ENCODE data around the gene STIM1. TPM values are rescaled to one million over a fixed set of nuclear protein-coding genes. Genes with fewer than 3 reads are reported as not detected.
A peak's percentile ranks its signal among the peaks of the same experiment; 100 is the strongest.

STIM1 gene
- total RNA-seq, 1 experiment from 2014 or later, result 45.5 TPM

DNA sequence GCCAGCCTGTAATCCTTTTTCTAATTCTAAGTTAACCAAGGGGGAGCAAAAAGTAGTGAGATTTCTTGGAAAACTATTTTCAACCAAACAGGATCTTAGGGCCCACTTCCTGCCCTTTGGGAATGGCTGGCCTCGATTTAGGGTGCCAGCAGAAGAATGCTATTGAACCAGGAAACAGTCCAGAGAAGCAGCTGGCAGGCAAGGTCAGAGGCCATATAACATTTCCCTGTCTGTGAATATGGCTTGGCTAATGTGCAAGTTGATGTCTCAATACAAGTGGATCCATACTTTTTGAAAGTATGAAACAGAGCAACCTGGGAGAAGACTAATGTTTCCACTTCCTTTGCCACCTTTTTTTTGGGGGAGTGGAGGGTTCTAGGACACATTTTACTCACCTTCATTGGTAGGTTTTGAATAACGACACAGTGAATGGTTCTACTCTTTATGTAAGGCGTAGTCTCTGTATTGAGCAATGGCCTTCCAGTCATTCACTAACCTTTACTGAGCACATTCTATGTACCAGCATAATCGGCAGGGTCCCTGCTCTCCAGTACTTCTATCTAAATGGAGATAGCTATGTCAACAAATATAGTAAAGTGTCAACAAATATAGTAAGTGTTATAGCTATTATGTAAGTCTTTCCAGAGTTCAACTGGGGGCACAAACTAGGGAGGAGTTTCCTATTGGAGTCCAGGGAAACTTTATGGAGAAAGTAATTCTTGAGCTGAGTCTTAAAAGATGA, 204.9 kb downstream of the STIM1 start:
- in situ Hi-C loops (cut with HindIII; ENCODE audit: low pct_unique_long_range_greater_than_20kb, low sequenced_read_pairs), result no loop called here
- no peak for DNase-seq (ENCODE audit: low read depth)

- in situ Hi-C loops (cut with HindIII; ENCODE audit: low pct_unique_long_range_greater_than_20kb, low sequenced_read_pairs), result no loop called here
- no peak for DNase-seq (ENCODE audit: low read depth)
Observed at GRCh38 chr11:4061700-4062099, 206.2 kb downstream of the STIM1 start.

GRCh38 chr11:4063348-4063747, 207.9 kb downstream of the STIM1 start:
- DNase-seq (ENCODE audit: low read depth), result no peak
- in situ Hi-C loops (cut with HindIII; ENCODE audit: low pct_unique_long_range_greater_than_20kb, low sequenced_read_pairs), result no loop called here

DNA sequence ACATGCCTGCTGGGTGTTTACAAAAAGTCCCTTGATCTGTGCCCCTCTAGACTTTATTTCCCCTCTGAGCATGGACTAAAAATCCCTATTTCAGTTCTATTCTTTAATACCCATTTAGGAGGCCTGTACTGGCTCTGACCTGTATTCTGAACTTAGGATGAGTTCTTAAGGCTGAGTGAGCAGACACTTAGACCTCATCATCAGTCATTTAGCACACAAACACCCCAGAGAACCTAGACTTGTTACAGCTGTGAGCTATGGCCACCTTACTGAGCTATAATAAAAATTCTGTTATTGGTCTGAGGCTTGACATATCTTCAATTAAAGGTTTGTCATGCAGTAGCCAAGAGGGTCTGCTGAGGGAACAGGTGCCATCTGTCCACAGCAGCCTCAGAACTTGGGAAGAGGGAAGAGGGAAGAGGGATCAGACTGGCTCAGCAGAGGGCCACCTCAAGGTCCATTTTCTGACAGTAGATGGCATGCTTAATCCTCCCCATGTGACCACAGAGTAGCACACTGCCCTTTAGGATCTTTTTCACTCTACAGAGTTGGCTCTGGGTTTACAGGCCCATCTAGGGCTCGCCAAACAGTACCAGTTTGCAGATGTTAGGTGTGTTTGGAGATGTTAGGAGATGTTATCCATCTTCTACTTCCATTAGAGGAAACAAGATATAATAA, 209.0 kb downstream of the STIM1 start:
- in situ Hi-C loops (cut with HindIII; ENCODE audit: low pct_unique_long_range_greater_than_20kb, low sequenced_read_pairs), result no loop called here
- DNase-seq (ENCODE audit: low read depth), result no peak

- in situ Hi-C loops (cut with HindIII; ENCODE audit: low pct_unique_long_range_greater_than_20kb, low sequenced_read_pairs), result no loop called here
- DNase-seq (ENCODE audit: low read depth), result no peak
Observed at GRCh38 chr11:4065086-4065485, 209.6 kb downstream of the STIM1 start.

GRCh38 chr11:4065601-4066377, 210.3 kb downstream of the STIM1 start:
- in situ Hi-C loops (cut with HindIII; ENCODE audit: low pct_unique_long_range_greater_than_20kb, low sequenced_read_pairs), result no loop called here
- no peak for DNase-seq (ENCODE audit: low read depth)

DNA sequence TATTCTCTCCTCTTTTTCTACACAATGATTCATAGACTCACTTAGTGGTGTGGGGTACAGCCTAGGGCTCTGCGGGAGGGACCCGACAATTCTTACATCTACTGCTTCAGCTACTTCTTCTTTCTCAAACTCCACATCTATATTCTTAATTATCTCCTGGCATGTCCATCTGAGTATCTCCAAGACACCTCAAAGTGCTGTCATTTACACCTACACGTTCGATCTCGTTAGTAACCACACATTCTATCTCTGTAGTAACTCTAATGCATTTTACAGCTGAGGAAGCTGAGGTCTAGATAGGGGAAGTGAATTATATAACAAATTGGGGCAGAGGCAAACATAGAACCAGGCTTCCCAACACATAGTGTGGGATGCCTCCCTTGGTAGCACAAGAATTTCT, 211.4 kb downstream of the STIM1 start:
- in situ Hi-C loops (cut with HindIII; ENCODE audit: low pct_unique_long_range_greater_than_20kb, low sequenced_read_pairs), result no loop called here
- DNase-seq (ENCODE audit: low read depth), result no peak

DNA sequence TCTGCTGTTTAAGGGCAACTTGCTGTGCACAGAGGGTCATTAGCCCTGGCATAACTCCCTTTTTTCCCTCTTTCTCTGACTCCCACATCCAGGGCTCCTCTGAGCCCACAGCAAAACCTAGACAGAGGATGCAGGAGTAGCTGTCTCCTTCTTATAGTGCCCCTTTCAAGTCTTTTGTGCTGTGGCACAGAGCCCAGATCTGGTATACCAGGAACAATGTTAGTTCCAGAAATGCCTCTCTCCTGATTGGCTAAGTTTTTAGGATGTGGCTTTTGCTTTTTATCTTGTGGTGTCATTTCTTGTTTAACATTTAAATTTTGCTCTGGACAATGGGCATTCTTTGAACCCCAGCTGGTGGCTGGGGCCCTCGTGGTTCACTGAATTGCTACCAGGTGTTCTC, 213.5 kb downstream of the STIM1 start:
- no peak for DNase-seq (ENCODE audit: low read depth)
- in situ Hi-C loops (cut with HindIII; ENCODE audit: low pct_unique_long_range_greater_than_20kb, low sequenced_read_pairs), result no loop called here

DNA sequence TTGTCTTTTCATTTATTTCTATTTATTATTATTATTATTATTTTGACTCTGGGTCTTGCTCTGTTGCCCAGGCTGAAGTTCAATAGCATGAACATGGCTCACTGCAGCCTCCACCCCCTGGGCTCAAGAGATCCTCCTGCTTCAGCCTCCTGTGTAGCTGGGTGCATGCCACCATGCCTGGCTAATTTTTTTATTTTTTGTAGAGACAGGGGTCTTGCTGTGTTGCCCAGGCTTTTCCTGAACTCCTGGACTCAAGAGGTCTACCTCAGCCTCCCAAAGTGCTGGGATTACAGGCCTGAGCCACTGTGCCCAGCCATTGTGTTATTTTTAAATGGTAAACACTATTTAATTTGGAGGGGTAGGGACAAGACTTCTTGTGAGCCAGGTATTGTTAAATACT, 215.9 kb downstream of the STIM1 start:
- in situ Hi-C loops (cut with HindIII; ENCODE audit: low pct_unique_long_range_greater_than_20kb, low sequenced_read_pairs), result no loop called here
- no peak for DNase-seq (ENCODE audit: low read depth)

- no peak for DNase-seq (ENCODE audit: low read depth)
- in situ Hi-C loops (cut with HindIII; ENCODE audit: low pct_unique_long_range_greater_than_20kb, low sequenced_read_pairs), result no loop called here
Observed at GRCh38 chr11:4071914-4072313, 216.4 kb downstream of the STIM1 start.

DNA sequence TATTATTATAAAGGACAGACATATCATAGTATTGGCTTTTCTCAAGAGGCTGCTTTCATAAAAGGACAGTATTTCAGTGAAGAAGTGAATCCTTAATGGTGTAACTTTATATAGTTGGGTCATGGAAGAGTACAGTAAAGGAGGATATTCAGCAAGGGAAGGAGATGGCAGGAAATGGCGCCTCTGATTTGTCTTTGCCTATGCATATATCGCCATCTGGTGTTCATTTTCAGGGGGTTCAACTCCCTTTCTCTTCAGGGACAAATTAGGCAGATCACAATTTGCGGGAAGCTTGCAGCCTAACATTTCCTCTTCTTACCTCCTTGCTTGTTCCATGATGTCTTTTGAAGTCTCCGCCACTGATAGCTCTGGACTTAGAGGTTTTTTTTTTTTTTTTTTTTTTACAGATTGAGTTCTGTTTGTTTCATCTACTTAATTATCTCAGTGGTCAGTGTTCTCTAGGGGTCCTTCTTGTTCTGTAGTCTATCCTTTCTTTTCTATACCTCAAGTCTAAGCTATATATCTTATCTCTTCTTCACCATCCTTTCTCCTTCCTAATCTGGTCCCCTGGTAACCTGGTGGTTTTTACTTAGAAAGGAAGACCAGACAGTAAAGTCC, 217.3 kb downstream of the STIM1 start:
- DNase-seq (ENCODE audit: low read depth), result peak; percentile 61
- in situ Hi-C loops (cut with HindIII; ENCODE audit: low pct_unique_long_range_greater_than_20kb, low sequenced_read_pairs), result no loop called here

DNA sequence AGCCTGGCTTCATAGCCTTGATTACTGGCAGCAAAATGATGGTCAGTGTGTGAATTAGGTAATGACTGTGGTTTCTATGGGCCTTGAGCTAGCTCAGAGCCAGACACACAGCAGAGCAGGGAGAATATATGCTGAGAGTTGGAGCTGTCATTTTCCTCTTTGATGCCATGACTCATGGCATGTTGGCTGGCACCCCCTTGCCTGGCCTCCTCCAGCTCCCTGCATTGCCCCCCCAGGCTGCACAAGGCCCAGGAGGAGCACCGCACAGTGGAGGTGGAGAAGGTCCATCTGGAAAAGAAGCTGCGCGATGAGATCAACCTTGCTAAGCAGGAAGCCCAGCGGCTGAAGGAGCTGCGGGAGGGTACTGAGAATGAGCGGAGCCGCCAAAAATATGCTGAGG, 218.8 kb downstream of the STIM1 start:
- DNase-seq (ENCODE audit: low read depth), result no peak
- in situ Hi-C loops (cut with HindIII; ENCODE audit: low pct_unique_long_range_greater_than_20kb, low sequenced_read_pairs), result no loop called here

- DNase-seq (ENCODE audit: low read depth), result no peak
- in situ Hi-C loops (cut with HindIII; ENCODE audit: low pct_unique_long_range_greater_than_20kb, low sequenced_read_pairs), result no loop called here
Observed at GRCh38 chr11:4076774-4077173, 221.3 kb downstream of the STIM1 start.

- in situ Hi-C loops (cut with HindIII; ENCODE audit: low pct_unique_long_range_greater_than_20kb, low sequenced_read_pairs), result no loop called here
- DNase-seq (ENCODE audit: low read depth), result no peak
Observed at GRCh38 chr11:4083198-4083597, 227.7 kb downstream of the STIM1 start.

DNA sequence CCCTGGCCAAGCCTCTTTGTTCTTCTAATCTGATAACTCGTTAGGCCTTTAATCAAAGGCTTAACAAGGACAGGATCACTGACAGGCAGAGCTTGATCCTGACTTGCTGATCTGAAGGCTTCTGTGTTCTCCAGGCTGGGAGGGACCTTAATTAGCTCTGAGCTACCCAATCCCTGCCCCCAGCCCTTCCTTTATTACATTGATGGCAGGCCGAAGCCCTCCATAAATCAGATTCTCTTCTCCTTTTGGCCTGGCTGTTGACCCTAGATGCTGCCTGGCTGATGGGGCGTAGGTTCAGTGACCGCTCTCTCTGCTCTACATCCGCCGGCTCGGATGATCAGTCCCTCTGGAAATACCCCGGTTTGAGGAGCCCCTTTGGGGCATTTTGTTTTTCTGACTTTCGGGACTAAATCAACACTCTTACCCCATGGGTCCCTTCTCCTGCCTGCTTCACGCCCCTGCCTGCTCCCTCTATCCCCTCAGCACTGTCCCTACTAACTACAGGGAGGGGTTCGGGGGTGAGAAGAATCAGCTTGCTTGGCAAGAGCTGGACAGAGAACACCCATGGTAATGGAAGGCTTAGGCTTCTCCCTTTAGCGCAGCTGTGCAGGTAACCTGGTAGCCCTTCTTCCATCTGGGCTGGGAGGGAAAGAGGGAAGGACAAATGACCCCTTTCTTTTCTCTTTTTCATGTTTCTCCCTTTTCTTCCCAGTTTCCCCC, 229.1 kb downstream of the STIM1 start:
- in situ Hi-C loops (cut with HindIII; ENCODE audit: low pct_unique_long_range_greater_than_20kb, low sequenced_read_pairs), result no loop called here
- no peak for DNase-seq (ENCODE audit: low read depth)

GRCh38 chr11:4085575-4085974, 230.1 kb downstream of the STIM1 start:
- DNase-seq (ENCODE audit: low read depth), result no peak
- in situ Hi-C loops (cut with HindIII; ENCODE audit: low pct_unique_long_range_greater_than_20kb, low sequenced_read_pairs), result no loop called here

DNA sequence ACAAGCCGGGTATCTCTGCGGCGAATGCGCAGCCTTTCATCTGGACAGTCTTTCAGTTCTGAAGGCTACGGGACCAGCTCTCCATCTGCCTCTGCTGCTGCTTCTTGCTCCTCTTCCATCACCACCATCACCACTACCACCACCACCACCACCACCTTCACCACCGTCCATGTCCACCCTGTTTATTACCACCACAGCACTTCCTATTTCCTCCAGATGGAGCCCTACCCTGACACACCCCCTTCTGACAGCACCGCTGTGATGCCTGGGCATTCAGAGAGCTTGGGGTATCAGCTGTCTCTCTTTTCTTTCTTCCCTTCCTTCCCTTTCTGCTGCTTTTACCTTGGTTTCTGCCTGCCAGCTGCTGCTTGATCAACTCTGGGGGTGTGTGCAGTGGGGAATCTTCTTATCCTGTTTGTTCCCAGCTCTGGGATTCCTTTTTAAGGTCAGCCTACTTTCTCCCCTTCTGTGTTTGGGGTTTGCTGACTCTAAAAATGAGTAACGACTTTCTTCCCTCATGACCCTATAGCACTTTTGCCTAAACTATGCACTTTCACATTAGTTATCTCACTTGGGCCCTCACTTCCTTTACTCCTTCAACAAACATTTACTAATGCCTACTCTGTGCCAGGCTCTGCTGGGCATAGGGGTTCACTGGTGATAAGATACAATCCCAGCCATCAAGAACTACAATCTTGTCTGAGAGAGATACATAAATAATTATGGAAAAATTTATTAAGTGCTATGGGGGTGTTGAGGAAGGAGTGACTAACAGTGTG, 231.3 kb downstream of the STIM1 start:
- in situ Hi-C loops (cut with HindIII; ENCODE audit: low pct_unique_long_range_greater_than_20kb, low sequenced_read_pairs), result no loop called here
- no peak for DNase-seq (ENCODE audit: low read depth)

DNA sequence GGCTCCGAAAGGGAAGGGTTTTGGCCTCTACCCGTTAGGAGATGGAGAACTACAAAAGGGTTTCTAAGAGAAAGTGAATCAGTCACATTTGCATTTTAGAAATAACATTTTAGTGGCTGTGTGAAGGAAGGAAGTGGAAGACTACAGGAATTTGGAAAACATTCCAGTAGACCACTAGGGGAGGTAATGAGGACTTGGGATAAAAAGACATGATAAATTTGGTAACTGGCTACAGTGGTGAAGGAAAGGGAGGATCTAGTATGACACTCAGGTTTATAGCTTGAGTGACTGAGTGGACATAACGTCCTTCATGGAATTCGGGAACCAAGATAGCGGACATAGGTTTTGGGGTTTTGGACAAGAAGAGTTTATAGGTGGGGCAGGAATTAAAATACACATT, 232.1 kb downstream of the STIM1 start:
- in situ Hi-C loops (cut with HindIII; ENCODE audit: low pct_unique_long_range_greater_than_20kb, low sequenced_read_pairs), result no loop called here
- no peak for DNase-seq (ENCODE audit: low read depth)
